ENCODE data around the gene IRF2BPL. TPM values are rescaled to one million over a fixed set of nuclear protein-coding genes. Genes with fewer than 3 reads are reported as not detected.

Gene IRF2BPL
- total RNA-seq, 1 donor from 2014 or later, result 70.2 TPM

- no peaks in the 10 kb centered on the region for H3K36me3 ChIP-seq (ENCODE audit: control insufficient read depth, insufficient read depth, low read length)
- no peak overlapping the region for H3K4me3 ChIP-seq (ENCODE audit: low read depth, low read length)
Measured at GRCh38 chr14:77069551-77069950, 41.0 kb upstream of the IRF2BPL start.

GRCh38 chr14:77068517-77069200, 40.2 kb upstream of the IRF2BPL start:
- Histone ChIP-seq H3K4me3 (ENCODE audit: low read depth, low read length) (no peak overlapping the region), H3K27me3 (ENCODE audit: control insufficient read depth, insufficient read depth, low read length) (no peaks in the 10 kb centered on the region), H3K36me3 (ENCODE audit: control insufficient read depth, insufficient read depth, low read length) (no peaks in the 10 kb centered on the region)
- no peak for TF ChIP-seq CTCF (IDR thresholded peaks at IDR 0.05; ENCODE audit: insufficient read depth, low read length, poor library complexity, severe bottlenecking)
- no peak for DNase-seq (ENCODE audit: low read depth)

More at GRCh38 chr14:77069551-77069950, 41.0 kb upstream of the IRF2BPL start:
- no peak for DNase-seq (ENCODE audit: low read depth)
- TF ChIP-seq CTCF (IDR thresholded peaks at IDR 0.05; ENCODE audit: insufficient read depth, low read length, poor library complexity, severe bottlenecking), result no peak
- no peaks in the 10 kb centered on the region for H3K27me3 ChIP-seq (ENCODE audit: control insufficient read depth, insufficient read depth, low read length)

DNA sequence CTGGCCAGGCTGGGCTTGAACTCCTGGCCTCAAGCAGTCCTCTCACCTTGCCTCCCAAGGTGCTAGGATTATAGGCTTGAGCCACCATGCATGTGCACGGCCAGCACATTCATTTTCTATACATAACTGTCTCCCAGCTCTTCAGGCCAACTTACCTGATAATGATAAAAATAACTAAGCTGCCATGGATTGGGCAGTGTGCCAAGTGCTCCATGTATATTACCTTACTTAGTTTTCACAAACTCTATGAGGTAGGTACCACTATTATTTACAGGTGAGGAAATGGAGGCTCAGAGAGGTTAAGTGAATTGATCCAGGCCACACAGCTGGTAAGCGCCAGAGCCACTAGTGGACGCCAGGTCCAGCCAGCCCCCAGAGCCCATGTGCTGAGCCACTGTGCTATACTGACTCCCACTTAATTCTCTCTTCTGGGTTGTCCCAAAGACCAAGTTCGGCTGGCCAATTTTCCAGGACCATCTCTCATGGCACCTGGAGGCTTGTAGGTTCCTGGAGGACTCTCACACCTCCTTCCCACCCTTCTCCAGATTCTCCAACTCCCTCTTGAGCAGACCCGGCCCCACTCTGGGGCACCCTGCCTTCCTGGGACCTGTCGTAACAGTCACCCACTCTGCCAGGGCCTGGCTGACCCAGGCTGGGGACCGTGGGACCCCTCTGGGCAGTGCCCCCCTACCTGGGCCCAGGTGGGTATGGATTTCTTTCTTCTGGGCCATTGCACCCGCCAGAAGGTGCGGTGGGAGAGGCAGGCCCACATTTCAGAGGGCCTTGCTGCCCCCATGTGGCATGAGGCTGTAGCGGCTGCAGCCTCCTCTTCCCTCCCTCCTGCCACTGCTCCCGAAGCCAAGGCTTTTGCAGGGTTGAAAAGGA, 39.4 kb upstream of the IRF2BPL start:
- TF ChIP-seq CTCF (IDR thresholded peaks at IDR 0.05; ENCODE audit: insufficient read depth, low read length, poor library complexity, severe bottlenecking), result peak; percentile 92
- Histone ChIP-seq H3K27me3 (ENCODE audit: control insufficient read depth, insufficient read depth, low read length) (no peaks in the 10 kb centered on the region), H3K36me3 (ENCODE audit: control insufficient read depth, insufficient read depth, low read length) (no peaks in the 10 kb centered on the region), H3K4me3 (ENCODE audit: low read depth, low read length) (no peak overlapping the region)
- DNase-seq (ENCODE audit: low read depth), result no peak

DNA sequence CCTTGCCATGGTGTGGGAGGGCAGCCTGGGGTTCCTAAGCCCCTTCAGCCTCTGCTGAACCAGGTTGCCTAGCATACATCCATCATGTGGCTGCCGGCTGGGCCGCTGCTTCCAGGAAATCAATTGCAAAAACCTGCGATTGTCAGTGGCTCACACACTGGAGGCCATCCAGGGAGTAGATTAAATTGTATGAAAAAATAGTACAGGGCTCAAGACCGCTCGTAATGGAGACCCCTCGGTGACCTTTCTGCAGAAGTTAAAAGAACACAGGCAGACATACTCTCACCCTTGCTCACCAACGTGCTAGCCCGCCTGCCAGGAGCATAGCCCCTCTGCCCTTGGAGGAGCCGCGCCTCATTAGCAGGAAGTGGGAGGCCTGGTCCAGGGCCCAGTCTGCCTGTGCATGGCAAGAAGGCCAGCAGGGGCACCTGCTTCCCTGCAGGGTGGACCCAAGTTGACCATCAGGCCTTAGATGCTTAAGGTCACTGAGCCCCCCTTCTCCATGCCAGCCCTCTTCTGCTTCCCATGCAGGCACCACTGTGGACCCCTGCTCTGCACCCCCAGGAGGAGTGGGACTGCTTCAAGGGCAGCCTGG, 38.2 kb upstream of the IRF2BPL start:
- TF ChIP-seq CTCF (IDR thresholded peaks at IDR 0.05; ENCODE audit: insufficient read depth, low read length, poor library complexity, severe bottlenecking), result no peak
- no peak for DNase-seq (ENCODE audit: low read depth)
- H3K4me3 ChIP-seq (ENCODE audit: low read depth, low read length), result no peak overlapping the region
- no peaks in the 10 kb centered on the region for H3K36me3 ChIP-seq (ENCODE audit: control insufficient read depth, insufficient read depth, low read length)
- H3K27me3 ChIP-seq (ENCODE audit: control insufficient read depth, insufficient read depth, low read length), result no peaks in the 10 kb centered on the region

DNA sequence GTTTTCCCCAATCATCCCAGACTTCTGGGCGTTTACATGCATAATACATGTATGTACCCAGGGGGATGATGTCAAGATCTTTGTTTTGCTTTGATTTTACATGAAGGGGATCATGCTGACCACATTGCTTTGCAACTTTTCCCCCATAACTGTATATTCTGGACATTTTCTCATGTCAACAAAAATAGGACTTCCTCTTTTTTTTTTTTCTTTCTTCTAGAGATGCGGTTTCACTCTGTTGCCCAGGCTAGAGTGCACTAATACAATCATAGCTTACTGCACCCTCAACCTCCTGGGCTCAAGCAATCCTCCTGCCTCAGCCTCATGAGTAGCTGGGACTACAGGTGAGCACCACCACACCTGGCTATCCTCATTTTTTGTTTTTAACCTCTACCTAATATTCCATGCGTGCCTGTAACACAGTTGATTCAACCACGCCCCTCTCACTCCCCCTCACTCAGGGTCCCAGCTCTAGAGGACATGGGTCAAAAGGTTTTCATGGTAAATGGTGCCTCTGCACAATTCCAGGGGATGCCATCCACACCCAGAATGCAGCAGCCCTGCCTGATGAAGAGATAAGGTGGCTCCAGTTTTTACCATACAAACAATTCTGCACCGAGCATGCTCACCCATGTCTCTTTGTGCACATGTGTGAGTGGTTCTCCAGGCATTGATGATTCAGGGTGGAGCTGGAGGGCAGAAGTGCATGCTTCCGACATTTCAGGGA, 37.5 kb upstream of the IRF2BPL start:
- Histone ChIP-seq H3K27me3 (ENCODE audit: control insufficient read depth, insufficient read depth, low read length) (no peaks in the 10 kb centered on the region), H3K36me3 (ENCODE audit: control insufficient read depth, insufficient read depth, low read length) (no peaks in the 10 kb centered on the region), H3K4me3 (ENCODE audit: low read depth, low read length) (no peak overlapping the region)
- no peak for DNase-seq (ENCODE audit: low read depth)
- no peak for TF ChIP-seq CTCF (IDR thresholded peaks at IDR 0.05; ENCODE audit: insufficient read depth, low read length, poor library complexity, severe bottlenecking)

Data from kidney epithelial cell (primary cell).